Stimulated activated naive CD4-positive, alpha-beta T cell (primary cell): Measurements from ENCODE around the gene HEPH.
"Not testable (repeated sequence)": the region's sequence is repeated elsewhere in the genome, so short reads cannot be mapped to it uniquely, and the experiment has no call there.

ENCODE experiments used
- DNase-seq, 6 experiments: peaks; one replicate each; lab custom pipeline; 2025; lab: John Stamatoyannopoulos, UW

HEPH gene

GRCh38 chrX:66232296-66232695 lies 68.2 kb downstream of the HEPH start:
- no peak for DNase-seq

DNA sequence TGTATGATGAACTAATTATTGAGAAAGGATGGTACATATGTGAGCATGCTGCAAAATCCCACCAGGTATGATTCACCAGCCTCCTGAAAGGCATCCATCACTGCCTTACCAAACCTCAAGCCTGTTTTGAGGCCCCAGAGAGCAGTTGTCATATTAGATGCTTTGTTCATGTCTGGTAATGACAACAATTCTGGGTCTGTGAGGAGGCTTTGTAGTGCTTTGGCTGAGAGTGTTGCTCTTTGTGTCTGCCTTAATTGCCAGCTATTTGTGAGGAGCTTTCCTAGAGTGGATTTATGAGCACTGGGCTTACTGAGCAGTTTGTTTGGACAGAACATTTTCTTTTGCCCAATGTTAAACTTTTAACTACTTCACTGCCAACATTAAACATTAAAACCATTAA lies 69.2 kb downstream of the HEPH start:
- no peak for DNase-seq

DNA sequence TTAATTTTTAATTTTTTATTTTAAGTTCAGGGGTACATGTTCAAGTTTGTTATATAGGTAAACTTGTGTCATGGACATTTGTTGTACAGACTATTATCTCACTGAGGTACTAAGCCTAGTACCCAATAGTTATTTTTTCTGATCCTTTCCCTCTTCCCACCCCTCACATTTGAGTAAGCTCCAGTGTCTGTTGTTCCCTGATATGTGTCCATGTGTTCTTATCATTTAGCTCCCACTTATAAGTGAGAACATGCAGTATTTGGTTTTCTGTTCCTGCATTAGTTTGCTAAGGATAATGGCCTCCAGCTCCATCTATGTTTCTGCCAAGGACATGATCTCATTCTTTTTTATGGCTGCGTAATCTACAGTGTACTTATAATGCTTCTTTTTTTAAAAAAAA lies 69.9 kb downstream of the HEPH start:
- DNase-seq: not testable (repeated sequence)

GRCh38 chrX:66255359-66255967 lies 91.4 kb downstream of the HEPH start:
- DNase-seq: no peak

- DNase-seq: no peak
These were observed 98.8 kb downstream of the HEPH start for GRCh38 chrX:66262807-66263206.
